ENCODE results near the gene HES4.
"Not testable (repeated sequence)": the region's sequence is repeated elsewhere in the genome, so short reads cannot be mapped to it uniquely, and the experiment has no call there.

Gene HES4

GRCh38 chr1:1033009-1033587 is 33.2 kb upstream of the HES4 start:
- DNase-seq, result peak; percentile 97

DNA sequence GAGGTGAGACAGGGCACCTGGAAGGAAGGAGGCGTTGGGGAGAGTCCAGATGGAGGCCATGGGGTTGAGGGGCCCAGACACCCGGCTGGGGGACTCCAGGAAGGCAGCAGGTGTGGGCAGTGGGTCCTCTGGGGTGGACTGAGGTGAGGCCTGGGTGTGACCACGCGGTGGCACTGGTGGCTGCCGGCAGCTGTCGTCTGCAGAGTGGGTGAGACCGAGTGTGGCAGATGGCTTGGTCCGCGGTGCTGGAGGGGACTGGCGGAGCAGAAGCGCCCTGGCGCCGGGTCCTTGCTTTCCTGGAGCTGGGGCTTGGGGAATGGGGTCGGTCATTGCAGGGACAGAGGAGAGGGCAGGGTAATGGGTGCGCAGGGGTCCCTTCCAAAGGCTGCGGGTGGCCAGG is 32.5 kb upstream of the HES4 start:
- DNase-seq, result no peak

DNA sequence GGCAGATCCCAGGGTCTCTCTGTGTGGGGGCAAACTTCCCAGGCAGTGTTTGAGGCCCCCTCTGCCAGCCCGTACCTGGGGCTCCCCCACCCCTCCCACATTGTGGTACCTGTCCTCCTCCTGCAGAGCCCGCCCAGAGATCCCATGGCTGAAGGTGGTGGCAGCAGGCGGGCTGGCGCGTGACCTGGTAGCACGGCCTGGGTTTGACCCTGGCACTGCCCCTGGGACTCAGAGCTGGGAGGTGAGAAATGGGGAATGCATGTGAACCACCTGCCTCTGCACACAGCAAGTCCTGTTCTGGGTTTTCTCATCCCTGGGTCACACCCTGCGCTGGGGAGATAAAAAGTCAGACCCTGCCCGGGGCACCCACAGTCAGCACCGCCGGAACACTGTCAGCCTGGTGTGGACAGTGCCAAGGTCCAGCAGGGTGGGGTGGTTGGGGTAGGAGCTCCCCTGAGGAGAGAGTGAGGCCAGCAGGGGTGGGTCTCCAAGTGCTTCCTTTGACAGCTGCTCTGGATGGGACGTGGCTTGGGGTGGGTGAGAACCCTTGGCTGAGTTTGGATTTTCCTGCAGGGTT is 31.9 kb upstream of the HES4 start:
- DNase-seq, result no peak

DNA sequence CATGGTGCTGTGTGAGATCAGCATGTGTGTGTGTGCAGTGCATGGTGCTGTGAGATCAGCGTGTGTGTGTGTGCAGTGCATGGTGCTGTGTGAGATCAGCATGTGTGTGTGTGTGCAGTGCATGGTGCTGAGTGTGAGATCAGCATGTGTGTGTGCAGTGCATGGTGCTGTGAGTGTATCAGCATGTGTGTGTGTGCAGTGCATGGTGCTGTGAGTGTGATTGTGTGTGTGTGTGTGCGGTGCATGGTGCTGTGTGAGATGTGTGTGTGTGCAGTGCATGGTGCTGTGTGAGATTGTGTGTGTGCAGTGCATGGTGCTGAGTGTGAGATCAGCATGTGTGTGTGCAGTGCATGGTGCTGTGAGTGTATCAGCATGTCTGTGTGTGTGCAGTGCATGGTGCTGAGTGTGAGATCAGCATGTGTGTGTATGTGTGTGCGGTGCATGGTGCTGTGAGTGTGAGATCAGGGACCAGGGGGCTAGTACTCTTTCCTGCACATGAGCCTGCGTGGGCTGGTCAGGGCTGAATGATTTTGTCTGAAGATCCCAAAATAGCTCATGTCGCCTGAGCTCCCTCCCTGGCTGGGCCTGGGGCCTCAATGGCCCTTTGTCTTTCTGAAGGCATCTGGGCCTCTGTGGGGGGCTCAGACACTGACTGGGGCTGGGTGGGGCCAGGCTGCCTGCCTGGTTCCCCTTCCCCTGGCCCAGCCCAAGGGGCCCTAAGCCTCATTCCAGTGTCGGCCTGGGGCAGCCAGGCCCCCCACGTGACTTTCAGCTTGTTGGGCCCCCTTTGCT is 31.2 kb upstream of the HES4 start:
- DNase-seq, result not testable (repeated sequence)

GRCh38 chr1:1027791-1028190 is 27.9 kb upstream of the HES4 start:
- no peak for DNase-seq

DNA sequence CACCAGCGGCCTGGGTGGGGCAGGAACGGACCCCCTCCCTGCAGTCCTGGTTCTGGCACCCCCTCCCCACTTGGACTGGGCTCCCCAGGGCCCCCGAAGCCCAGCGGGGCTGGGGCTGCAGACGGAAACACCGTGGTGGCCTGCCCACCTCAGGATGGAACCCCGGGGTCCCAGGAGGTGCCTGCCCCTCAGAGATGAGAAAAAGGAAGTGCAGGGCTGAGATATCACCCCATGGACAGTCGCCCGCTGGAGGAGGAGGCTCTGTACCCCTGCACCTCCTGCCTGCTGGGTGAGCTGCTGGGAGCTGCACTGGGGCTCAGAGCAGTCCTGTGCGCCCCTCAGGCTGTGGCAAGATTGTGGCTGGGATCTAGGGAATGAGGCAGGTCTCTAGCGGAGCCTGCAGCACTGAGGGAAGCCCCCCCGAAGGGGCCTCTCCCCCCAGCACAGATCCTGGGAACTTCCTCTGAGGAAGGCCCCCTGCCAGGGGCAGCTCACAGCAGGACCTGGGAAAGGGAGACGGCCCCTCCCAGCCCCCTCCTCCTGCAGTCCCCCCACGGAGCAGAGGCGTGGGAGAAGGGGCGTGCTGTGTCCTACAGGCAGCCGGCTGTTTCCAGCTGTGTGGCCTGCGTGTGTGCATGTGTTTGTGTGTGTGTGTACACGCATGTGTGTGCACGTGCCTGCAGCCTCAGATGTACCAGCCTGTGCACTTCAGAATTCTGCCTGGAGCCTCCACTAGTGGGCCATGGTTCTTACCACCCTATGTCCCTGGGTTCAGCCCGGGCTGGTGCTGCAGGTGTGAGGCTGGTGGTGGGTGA is 26.9 kb upstream of the HES4 start:
- DNase-seq, result no peak

DNA sequence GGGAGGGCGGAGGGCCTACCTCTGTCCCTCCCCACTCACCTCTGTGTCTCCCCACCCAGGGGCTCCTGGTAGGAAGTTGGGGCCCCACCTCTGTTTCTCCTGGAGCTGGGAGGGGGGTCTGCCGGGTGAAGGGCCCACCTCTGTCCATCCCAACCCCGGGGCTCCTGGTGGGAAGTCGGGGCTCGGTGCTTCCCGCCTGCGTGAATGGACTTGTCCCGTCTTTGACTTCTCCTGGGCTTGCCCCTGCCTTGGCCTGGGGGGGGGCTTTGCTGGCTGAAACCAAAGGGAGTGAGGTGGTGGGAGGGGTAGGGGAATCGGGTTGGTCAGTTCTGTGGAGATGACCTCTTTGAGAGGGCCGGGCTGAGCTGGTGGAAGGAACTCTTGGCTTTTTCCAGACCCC is 25.8 kb upstream of the HES4 start:
- no peak for DNase-seq

- DNase-seq, result peak; percentile 96
Measured at GRCh38 chr1:1024771-1025699, 25.1 kb upstream of the HES4 start.

DNA sequence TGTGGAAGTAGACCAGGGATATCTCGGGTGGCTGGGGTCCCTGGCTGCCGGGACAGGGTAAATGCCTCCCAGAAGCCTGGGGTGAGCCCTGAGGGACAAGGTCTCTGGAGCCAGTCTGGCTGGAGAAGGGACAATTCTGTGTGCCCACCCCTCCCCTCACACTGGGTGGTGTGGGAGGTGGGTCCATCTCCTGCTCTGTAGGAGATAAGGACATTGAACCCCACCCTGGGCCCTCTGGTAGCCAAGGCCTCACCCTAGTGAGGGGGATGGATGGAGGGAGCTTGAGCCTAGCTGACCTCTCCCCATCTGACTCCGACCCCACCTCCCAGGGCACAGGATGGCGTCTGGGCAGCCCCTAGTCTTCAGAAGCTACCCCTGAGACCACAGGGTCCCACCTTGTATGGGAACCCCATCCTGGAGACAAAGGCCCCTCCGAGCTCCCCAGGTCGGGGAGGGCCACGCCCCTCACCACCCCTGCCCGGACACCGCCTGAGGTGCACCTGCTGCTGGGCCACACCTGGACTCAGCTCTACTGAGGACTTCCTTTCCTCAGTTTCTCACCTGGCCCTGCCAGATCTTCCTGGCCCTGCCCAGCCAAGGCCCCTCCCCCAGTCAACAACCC is 24.4 kb upstream of the HES4 start:
- DNase-seq, result no peak

DNA sequence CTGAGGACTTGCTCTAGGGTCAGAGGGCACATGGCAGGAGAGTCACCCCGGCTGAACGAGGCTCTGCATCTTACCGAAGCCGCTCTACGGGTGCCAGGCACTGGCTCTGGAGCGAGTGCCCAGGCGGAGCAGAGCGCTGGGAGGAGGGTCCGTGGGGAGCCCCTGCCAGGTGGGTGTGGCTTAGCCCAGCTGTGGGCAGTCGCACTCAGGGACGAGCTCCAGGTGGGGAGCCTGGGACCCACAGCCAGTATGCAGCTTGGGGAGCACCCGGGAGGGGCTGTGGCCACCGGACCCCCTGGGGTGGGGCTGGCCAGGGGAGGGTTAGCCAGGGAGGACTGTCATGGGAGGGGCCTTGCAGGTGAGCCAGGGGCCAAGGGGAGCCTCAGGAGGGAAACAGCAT is 23.8 kb upstream of the HES4 start:
- DNase-seq, result no peak

DNA sequence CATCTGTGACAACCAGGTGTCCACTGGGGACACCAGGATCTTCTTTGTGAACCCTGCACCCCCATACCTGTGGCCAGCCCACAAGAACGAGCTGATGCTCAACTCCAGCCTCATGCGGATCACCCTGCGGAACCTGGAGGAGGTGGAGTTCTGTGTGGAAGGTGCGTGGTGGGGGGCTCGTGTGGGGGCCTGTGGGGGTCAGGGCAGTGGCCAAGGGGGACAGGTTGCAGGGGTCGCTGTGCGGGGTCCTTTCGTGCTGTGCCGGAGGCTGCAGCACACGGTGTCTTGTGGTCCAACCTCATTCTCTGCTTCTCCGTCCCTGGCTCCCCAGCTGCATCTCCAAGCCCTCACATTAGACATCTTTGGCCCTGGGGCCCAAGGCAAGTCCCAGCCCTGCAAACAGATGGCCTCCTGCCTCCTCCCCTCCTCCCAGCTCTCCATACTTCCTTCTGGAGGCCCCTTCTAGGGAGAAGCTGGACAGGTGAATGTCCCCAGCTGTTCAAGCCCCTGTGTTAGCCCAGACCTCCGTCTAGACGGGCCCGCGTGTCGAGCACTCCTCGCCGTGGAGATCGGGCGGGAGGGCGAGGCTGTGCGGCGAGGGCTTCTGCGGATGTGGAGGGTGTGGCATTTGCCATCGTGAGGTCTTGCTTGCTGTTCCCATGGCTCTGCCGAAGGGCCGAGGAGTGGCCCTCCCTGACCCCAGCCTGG is 22.6 kb upstream of the HES4 start:
- no peak for DNase-seq

DNA sequence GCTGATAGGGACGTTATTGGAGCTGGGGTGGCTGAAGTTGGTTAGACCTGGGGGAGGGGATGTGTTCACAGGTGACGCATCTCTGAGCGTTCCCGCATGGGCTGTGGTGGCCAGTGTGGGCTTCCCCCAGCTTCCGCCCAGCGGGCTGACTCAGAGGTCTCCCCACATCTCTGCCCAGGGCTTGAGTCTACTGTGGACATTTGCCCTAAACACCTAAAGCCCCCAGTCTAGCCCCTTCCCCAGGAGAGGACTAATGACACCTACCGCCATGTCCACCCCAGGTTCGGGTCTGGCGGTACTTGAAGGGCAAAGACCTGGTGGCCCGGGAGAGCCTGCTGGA is 22.0 kb upstream of the HES4 start:
- no peak for DNase-seq

- DNase-seq, result no peak
Measured at GRCh38 chr1:1021010-1021919, 21.4 kb upstream of the HES4 start.

DNA sequence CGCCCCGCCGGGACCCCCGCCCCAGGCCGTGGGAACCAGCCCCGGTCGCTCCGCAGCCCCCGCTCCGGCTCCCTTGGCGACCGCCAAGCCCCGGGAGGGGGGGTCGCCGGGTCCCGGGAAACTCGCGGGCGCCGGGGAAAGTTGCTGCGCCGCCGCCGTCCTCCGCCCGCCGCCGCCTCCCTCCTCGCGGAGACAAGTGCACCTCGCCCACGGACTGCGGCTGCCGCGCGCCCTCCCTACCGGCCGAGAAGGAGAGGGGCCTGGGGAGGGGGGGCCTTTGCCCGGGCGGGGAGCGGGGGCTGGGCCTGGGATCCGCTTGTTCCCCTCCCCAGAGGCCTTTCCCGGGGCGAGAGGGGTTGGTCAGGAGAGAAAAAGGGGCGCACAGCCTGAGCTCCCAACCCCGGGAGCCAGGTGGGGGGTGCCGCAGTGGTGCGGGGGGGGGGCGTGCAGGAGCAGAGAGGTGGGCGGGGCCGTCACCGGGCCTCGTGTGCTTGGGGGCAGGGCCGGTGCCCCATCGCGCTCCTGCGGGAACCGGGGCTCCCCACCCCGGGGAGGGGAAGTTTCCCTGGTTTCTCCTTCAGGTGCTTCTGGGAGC is 20.6 kb upstream of the HES4 start:
- no peak for DNase-seq

DNA sequence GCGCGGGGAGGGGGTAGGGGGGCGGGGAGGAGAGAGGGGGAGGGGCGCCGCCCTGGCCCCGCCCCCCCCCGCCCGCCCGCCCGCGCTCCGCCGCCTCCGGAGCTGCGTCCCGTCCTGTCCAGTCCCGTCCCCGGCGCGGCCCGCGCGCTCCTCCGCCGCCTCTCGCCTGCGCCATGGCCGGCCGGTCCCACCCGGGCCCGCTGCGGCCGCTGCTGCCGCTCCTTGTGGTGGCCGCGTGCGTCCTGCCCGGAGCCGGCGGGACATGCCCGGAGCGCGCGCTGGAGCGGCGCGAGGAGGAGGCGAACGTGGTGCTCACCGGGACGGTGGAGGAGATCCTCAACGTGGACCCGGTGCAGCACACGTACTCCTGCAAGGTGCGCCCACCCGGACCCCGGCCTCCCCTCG is 20.1 kb upstream of the HES4 start, which contains the start of gene AGRN:
Gene AGRN (plus strand): TSS at position 121 of the 405 bp plus-strand sequence. CDS start 53 bp downstream, at position 174.
- no peak for DNase-seq

DNA sequence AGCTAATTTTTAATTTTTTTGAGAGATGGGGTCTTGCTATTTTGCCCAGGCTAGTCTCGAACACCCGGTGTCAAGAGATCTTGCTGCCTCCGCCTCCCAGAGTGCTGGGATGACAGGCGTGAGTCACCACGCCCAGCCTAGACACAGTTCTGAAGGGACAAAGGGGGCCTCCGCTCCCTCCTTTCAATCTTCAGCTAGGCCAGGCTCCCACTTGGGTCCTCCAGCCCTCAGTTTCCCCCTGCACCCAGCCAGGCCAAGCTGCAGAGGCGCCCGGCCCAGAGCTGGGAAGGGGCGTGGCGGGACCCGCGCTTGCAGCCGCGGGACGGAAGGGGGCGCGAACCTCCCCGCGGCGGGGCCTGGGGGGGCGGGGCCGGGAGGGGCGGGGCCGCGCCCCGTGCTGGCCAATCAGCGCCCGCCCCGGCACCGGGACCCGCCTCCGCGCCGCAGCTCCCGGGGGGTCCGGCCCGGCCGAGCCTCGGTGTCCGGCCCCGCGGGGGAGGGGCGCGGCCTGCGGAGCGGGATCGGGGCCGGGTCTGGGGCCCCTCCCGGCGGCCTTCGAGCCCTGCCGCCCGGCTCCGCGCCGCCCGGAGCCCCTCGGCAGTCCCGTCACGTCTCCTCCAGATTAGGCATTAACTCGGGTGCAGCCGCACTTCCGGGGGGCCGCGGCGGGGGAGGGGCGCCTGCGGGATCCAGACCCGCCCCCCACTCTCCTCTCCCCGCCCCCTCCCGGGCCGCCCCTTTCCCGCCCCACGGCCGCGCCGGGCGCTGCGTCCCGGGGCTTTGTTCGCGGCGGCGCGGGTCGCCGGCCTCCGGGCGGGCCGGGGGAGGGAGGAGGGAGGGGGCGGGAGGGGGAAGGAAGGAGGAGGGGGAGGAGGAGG is 19.5 kb upstream of the HES4 start:
- DNase-seq, result peak; percentile 88

DNA sequence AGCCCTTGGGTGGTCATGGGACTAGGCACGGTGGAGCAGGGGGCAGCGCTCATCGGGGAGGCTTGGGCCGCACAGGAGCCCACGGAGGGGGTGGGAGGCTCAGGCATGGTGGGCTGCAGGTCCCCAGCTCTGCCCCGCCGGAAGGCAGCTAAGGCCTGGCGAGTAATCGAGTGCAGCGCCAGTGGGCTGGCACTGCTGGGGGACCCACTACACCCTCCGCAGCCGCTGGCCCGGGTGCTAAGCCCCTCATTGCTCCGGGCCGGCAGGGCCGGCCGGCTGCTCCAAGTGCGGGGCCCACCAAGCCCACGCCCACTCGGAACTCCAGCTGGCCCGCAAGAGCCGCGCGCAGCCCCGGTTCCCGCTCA is 18.4 kb upstream of the HES4 start:
- DNase-seq, result not testable (repeated sequence)
